IPS-15b (cell line): ENCODE measurements around the gene TTC39C.

Experiments
- H3K27me3 ChIP-seq: one replicate; pipeline ENCODE4 v1.6.1; 2013; ENCODE audit warnings: low read length; ENCODE audit not compliant: control insufficient read depth, insufficient read depth
- H3K36me3 ChIP-seq: one replicate; pipeline ENCODE4 v1.6.1; 2013; ENCODE audit warnings: low read length; ENCODE audit not compliant: control insufficient read depth, insufficient read depth
- H3K4me1 ChIP-seq: one replicate; pipeline ENCODE4 v1.6.1; 2013; ENCODE audit warnings: mild to moderate bottlenecking, low read length; ENCODE audit not compliant: control insufficient read depth, insufficient read depth
- H3K4me3 ChIP-seq: one replicate; pipeline ENCODE4 v1.5.1; 2013; ENCODE audit warnings: low read depth, low read length
- H3K9ac ChIP-seq: one replicate; pipeline ENCODE4 v1.6.1; 2013; ENCODE audit warnings: low read depth, mild to moderate bottlenecking, low read length
- H3K9me3 ChIP-seq: one replicate; pipeline ENCODE4 v1.6.1; 2013; ENCODE audit warnings: mild to moderate bottlenecking, low read length; ENCODE audit not compliant: control insufficient read depth, insufficient read depth

The TTC39C gene

GRCh38 chr18:23977719-23978483 is 36.7 kb upstream of the TTC39C start:
- peaks cover 4% of the 10 kb centered on the region for H3K4me1 ChIP-seq
- no peak overlapping the region for H3K4me3 ChIP-seq
- no peaks in the 10 kb centered on the region for H3K36me3 ChIP-seq
- no peak overlapping the region for H3K9ac ChIP-seq
- no peaks in the 10 kb centered on the region for H3K27me3 ChIP-seq
- no peaks in the 10 kb centered on the region for H3K9me3 ChIP-seq

DNA sequence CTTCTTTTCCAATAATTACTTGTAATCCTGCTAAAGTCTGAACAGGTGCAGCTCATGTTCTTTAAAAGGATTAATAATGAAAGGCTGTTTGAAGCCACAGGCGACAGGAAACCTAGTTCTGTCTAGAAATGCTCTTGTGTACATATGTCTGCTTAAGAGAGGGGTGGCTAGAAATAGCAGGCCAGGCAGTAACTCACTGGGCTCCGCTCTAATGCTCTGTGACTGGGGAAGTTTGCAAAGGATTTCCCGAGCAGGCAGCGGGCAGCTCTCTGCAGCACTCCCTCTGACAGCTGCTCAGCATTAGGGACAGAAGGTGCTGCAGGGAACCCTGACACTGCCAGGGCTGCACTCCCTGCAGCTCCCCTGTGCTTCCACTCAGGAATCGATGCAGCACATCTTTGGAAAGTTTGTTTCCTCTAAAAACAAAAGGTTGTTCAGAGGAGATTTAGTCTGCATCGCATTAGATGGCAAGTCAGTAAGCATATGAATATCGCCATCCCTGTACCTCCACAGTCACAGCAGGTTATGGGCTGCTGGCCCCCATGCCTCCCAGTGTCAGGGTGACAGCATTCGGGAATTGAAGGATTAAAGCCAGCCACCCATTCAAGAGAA is 33.1 kb upstream of the TTC39C start:
- no peaks in the 10 kb centered on the region for H3K36me3 ChIP-seq
- H3K9ac ChIP-seq: no peak overlapping the region
- H3K9me3 ChIP-seq: no peaks in the 10 kb centered on the region
- H3K27me3 ChIP-seq: no peaks in the 10 kb centered on the region
- H3K4me3 ChIP-seq: no peak overlapping the region
- peaks cover 4% of the 10 kb centered on the region for H3K4me1 ChIP-seq

- no peaks in the 10 kb centered on the region for H3K9me3 ChIP-seq
- no peak overlapping the region for H3K9ac ChIP-seq
- peaks cover 4% of the 10 kb centered on the region for H3K4me1 ChIP-seq
- H3K4me3 ChIP-seq: no peak overlapping the region
- H3K36me3 ChIP-seq: no peaks in the 10 kb centered on the region
- no peaks in the 10 kb centered on the region for H3K27me3 ChIP-seq
Observed at GRCh38 chr18:23982155-23983079, 32.1 kb upstream of the TTC39C start.

DNA sequence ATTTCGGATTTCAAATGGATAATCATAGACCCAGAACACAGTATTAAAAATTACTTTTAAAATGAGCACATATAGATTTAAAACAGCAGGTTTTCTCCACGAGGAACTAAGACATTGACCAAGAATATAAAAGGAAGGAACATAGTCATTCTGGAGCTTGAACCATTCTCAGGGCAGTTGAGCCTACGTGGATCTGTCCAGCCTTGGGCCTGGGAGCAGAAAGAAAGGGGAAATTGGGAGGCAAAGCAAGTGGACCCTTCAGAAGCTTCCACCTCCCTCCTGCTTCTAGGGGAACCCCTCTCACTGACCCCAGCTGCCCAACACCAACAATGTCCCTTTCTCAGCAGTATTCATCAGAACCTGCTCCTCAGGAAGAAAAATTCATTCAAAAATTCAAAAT is 31.4 kb upstream of the TTC39C start:
- Histone ChIP-seq H3K4me1 (peaks cover 4% of the 10 kb centered on the region), H3K36me3 (no peaks in the 10 kb centered on the region), H3K27me3 (no peaks in the 10 kb centered on the region), H3K9me3 (no peaks in the 10 kb centered on the region), H3K9ac (no peak overlapping the region), H3K4me3 (no peak overlapping the region)

DNA sequence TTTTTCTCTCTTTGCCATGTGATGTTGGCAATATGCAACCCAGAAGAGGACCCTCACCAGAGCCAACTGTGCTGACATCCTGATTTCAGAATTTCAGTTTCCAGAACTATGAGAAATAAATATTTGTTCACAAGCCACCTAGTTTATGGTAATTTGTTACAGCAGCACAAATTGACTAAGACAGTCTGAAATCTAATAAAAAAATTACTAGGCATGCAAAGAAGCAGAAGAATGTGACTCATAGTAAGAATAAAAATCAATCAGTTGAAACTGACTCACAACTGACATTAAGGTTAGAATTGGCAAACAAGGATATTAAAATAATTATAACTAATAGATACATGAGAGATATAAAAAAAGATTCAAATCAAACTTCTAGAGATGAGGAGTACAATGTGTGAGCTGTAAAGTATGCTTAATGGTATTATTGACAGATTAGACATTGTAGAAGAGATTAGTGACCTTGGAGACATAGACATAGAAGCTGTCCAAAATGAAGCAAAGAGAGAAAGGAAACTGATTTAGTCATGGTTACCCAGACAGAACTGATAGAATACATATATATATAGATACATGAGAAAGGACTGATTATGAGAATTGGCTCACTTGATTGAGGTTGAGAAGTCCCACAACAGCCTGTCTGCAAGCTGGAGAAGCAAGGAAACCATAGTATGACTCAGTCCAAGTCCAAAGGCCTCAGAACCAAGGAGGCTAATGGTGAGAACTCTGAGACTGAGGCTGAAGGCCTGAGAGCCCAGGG is 27.8 kb upstream of the TTC39C start:
- no peak overlapping the region for H3K4me3 ChIP-seq

GRCh38 chr18:23990474-23991410 is 23.8 kb upstream of the TTC39C start:
- H3K27me3 ChIP-seq: no peaks in the 10 kb centered on the region
- H3K4me3 ChIP-seq: no peak overlapping the region
- no peaks in the 10 kb centered on the region for H3K4me1 ChIP-seq
- no peaks in the 10 kb centered on the region for H3K9me3 ChIP-seq
- H3K36me3 ChIP-seq: no peaks in the 10 kb centered on the region
- no peak overlapping the region for H3K9ac ChIP-seq

More for the DNA sequence above, 27.8 kb upstream of the TTC39C start:
- no peak overlapping the region for H3K9ac ChIP-seq
- H3K36me3 ChIP-seq: no peaks in the 10 kb centered on the region
- H3K4me1 ChIP-seq: peaks cover 2% of the 10 kb centered on the region
- H3K27me3 ChIP-seq: no peaks in the 10 kb centered on the region
- H3K9me3 ChIP-seq: no peaks in the 10 kb centered on the region

DNA sequence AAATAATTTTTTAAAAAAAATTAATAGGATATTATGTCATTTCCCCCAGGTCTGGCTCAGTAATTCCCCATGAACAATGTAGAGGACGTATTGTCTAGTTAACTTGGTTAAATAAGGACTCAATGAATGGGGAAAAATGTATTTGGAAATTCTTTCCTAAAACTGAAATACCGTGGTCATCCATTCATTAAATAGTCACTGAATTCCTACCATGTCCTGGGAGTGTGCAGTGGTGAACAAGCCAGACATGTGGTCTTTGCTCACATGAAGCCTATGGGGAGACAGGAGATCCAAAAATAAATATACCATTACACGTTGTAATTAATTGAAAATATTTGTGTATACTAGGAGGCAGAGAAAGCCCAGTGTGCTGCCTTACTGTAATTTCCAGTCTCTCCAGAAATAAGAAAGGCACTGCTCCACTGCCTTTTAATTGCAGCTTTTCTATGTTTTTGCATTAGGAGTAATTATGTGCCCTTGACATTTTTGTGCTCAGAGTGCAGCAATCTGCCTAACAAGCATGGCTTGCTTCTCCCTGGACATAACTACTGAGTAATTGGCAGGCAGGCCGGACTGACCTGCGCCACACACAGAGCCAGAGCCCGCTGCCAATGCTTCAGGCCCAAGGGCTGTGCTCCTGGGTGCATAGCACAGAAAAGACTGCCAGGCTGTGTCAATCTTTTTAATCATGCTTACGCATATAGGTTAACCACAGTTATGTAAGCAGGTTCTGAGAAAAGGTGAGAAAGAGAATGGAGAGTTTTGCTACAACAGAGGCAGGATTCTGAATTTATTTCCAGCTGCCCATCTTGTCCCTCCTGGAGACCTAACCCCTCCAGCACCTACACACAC is 22.2 kb upstream of the TTC39C start:
- H3K9ac ChIP-seq: no peak overlapping the region
- H3K4me3 ChIP-seq: no peak overlapping the region
- no peaks in the 10 kb centered on the region for H3K27me3 ChIP-seq
- H3K36me3 ChIP-seq: no peaks in the 10 kb centered on the region
- H3K9me3 ChIP-seq: no peaks in the 10 kb centered on the region
- no peaks in the 10 kb centered on the region for H3K4me1 ChIP-seq

DNA sequence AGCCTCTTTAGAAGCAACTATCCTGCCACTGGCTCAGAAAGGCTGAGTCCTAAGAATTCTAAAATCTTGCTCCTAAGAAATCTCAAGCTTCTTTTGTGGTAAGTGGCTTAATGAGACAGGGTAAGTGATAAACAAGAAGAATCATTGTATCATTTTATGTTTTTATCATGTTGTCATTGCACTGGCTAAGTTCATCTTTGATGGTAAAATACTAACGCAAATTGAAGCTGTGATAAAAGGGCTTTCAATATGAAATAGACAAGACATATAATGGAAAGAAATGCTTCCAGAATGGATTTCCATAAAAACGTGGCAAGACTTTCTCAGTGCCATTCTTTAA is 21.6 kb upstream of the TTC39C start:
- Histone ChIP-seq H3K27me3 (no peaks in the 10 kb centered on the region), H3K9me3 (no peaks in the 10 kb centered on the region), H3K36me3 (no peaks in the 10 kb centered on the region), H3K9ac (no peak overlapping the region), H3K4me3 (no peak overlapping the region), H3K4me1 (no peaks in the 10 kb centered on the region)

- peaks cover 2% of the 10 kb centered on the region for H3K4me1 ChIP-seq
- no peaks in the 10 kb centered on the region for H3K9me3 ChIP-seq
- no peak overlapping the region for H3K9ac ChIP-seq
- H3K36me3 ChIP-seq: no peaks in the 10 kb centered on the region
- no peak overlapping the region for H3K4me3 ChIP-seq
- H3K27me3 ChIP-seq: no peaks in the 10 kb centered on the region
Observed at GRCh38 chr18:23994361-23994902, 20.1 kb upstream of the TTC39C start.

DNA sequence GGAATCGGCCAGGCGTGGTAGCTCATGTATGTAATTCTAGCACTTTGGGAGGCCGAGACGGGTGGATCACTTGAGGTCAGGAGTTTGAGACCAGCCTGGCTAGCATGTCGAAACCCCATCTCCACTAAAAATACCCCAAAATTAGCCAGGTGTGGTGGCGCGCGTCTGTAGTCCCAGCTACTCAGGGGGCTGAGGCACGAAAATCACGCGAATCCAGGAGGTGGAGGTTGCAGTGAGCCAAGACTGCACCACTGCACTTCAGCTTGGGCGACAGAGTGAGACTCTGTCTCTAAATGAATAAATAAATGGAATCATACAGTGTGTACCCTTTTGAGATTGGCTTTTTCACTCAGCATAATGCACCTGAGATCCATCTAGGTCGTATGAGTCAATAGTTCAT is 19.4 kb upstream of the TTC39C start:
- H3K9ac ChIP-seq: no peak overlapping the region
- no peaks in the 10 kb centered on the region for H3K27me3 ChIP-seq
- no peaks in the 10 kb centered on the region for H3K36me3 ChIP-seq
- no peaks in the 10 kb centered on the region for H3K9me3 ChIP-seq
- H3K4me3 ChIP-seq: no peak overlapping the region
- peaks cover 2% of the 10 kb centered on the region for H3K4me1 ChIP-seq
